Myocyte (in vitro differentiated cells): ENCODE measurements around the gene RPP40. TPM values are rescaled to one million over a fixed set of nuclear protein-coding genes. Genes with fewer than 3 reads are reported as not detected.

Source experiments
- DNase-seq: peaks from one replicate; pipeline ENCODE4 v3.0.0-alpha.2; 2012; ENCODE audit warnings: low read depth
- total RNA-seq: library from RNA; depleted of rRNA; stranded (reverse); fragments of >200 nt; gene quantifications from 2 replicates; pipeline ENCODE4 v1.2.3, GENCODE V29; 2014

Gene RPP40
- total RNA-seq, 1 donor from 2014 or later: 17.1 TPM

- DNase-seq: no peak
Observed at GRCh38 chr6:4970739-4971395, 33.0 kb downstream of the RPP40 start.

GRCh38 chr6:4969609-4970285 lies 34.1 kb downstream of the RPP40 start:
- no peak for DNase-seq

DNA sequence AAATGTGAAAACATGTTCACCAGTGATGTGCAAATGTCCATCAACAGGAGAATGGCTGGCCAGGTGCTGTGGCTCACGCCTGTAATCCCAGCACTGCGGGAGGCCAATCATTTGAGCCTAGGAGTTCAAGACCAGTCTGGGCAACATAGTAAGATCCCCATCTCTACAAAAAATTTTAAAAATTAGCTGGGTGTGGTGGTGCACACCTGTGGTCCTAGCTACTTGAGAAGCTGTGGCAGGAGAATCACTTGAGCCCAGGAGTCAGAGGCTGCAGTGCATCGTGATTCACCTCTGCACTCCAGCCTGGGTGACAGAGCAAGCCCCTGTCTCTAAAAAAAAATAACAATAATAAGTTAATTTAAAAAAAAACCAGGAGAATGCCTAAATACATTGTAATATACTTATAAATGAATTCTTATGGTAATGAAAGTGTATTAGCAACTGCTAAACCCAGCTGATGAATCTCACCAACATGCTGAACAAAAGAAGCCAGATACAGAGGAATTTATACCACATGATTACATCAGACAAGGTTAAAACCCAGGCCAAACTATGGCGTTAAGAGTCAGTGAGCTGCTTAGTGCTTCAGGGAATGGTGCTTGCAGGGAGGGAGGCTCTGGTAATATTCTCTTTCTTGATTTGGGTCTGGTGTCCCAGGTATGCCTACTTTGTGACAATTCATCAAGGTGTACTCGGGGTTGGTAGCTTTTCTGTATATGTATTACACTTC lies 36.4 kb downstream of the RPP40 start:
- DNase-seq: no peak

- no peak for DNase-seq
Observed at GRCh38 chr6:4965562-4966389, 38.1 kb downstream of the RPP40 start.

DNA sequence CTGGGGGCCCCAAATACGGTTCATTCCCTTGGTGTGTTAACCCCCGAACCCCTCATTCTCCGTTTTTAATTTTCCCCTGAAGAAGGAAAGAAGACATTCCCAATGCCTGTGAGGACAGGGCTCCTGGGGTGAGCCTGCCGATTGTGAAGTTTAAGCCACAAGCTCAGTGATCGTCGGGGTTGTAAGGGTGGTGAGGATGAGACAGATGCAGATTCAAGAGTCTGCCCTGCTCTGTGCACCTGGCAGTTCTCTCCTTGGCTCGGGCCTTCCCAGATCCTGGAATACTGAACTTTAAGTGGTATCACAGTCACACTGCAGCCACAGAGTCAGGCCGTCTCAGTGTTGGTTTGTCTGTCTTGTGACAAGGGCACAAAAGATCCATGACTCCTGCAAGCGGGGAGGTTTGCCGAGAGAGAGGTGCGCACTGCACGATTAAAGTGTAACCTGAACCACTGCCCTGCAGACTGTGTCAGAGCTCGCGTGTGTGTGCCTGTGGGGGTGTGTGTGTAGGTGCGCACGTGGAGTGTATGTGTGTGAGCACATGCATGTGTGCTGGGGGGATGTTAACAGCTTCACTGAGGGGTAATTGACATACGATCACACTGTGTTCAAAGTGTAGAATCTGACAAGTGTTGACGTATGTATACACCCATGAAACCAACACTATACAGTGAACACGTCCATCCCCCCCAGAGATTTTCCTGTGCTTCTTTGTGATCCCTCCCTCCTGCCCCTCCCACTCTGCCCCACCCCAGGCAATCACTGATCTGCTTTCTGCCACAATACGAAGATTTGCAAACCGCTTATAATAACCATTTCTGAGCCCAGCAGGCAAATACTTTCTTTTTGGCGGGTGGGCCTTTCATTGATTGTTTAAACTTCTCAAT lies 38.9 kb downstream of the RPP40 start:
- no peak for DNase-seq

GRCh38 chr6:4962905-4963304 lies 40.9 kb downstream of the RPP40 start:
- DNase-seq: no peak

DNA sequence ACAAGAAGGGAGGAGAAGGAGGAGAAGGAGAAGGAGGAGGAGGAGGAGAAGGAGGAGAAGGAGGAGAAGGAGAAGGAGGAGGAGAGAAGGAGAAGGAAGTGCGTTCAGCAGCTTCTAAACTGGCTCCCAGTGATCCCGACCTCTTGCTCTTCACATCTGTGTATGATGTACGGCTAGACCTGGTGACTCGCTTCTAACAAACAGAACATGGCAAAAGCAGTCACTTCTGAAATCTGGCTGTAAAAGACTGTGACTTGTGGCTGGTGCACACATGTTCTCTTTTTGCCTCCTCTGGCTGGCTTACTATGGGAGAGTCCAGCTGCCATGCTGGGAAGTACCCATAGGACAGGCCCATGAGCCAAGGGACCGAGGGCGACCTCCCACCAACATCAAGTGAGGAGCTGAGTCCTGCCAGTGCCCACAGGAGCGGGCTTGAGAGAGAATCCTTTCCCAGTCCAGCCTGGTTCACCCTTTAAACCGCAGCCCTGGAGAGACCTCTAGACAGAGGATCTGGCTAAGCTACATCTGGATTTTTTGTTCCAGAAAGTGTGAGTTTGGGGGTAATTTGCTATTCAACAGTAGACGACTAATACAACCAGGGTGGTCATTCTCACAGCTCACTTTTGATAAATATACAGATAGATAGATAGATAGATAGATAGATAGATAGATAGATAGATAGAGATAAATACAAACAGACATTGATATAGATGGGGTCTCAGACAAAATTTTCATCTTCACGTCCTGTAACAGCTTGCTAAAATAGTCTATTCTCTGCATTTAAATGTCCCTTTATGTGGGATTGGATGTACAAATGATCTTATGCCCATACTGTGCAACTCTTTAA lies 42.3 kb downstream of the RPP40 start:
- DNase-seq: no peak

- DNase-seq: no peak
Observed at GRCh38 chr6:4958624-4959023, 45.2 kb downstream of the RPP40 start.

GRCh38 chr6:4957521-4958231 lies 46.2 kb downstream of the RPP40 start:
- DNase-seq: no peak

DNA sequence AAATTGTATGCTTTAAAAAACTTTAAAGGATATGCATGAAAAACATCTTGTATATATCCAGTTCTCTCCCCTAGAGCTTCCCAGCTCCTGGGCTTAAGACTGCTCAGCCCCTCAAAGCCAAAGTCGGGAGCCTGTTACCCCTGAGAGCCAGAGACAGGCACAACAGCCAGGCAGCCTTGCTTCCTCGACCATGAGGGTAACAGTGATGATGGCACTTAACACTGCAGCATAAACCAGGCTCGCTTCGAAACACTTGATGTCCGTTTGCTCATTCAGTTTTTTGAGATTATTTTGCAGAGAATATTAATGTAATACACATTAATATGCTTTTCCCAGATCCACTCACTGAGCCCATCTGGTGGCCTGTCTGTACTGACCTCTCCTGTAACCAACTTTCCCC lies 47.2 kb downstream of the RPP40 start:
- no peak for DNase-seq

DNA sequence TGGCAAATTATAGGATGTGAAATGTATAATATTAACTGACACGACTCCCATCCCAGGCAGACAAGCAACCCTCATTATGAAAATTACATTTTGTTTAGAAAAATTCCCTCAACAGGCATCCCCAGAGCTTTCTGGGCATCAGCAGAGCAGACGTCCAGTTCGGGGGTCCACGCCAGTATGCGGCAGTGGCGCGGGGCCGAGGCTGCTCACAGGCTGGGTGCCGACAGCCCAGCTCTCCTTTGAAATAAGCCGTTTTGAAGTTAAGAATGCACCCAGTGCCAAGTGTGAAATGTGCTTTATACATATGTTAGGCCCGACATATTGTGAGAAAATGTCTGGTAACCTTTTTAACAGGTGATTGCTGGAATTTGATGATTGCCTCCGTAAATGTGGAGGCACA lies 50.4 kb downstream of the RPP40 start:
- DNase-seq: no peak

GRCh38 chr6:4950836-4951533 lies 52.9 kb downstream of the RPP40 start:
- no peak for DNase-seq

GRCh38 chr6:4950076-4950475 lies 53.8 kb downstream of the RPP40 start:
- DNase-seq: no peak

GRCh38 chr6:4948781-4949450 lies 54.9 kb downstream of the RPP40 start:
- DNase-seq: no peak

DNA sequence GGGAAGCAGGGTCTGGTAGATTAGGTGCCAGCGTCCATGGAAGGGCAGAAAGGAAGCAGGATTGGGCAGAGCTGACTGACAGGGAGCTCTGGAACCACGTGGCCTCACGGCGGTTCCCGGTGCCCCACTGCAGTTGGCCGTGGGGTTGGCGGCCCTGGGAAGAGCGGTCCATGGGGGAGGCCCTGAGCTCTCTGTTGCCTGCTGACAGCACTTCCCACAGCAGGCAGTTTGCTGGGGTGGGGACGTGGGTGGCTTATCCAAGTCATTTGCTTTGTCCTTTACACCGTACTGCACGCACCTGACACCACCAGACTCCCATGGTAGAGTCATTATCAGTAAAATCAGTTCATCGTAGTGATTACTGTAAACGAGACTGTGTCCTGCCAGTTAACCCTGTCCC lies 56.1 kb downstream of the RPP40 start:
- no peak for DNase-seq

GRCh38 chr6:4946521-4946920 lies 57.3 kb downstream of the RPP40 start:
- peak; percentile 51 for DNase-seq
